T-helper 1 cell (primary cell): ENCODE data around the gene AMDHD2.
"Not testable (repeated sequence)": the region's sequence is repeated elsewhere in the genome, so short reads cannot be mapped to it uniquely, and the experiment has no call there.

Experiments
- DNase-seq, 5 donors: peaks; one replicate each; pipeline ENCODE4 v3.0.0-alpha.2; 2012 to 2020
- total RNA-seq, 4 donors: gene quantifications; one replicate each; lab custom pipeline; 2026; lab: John Stamatoyannopoulos, UW

The AMDHD2 gene, protein sequence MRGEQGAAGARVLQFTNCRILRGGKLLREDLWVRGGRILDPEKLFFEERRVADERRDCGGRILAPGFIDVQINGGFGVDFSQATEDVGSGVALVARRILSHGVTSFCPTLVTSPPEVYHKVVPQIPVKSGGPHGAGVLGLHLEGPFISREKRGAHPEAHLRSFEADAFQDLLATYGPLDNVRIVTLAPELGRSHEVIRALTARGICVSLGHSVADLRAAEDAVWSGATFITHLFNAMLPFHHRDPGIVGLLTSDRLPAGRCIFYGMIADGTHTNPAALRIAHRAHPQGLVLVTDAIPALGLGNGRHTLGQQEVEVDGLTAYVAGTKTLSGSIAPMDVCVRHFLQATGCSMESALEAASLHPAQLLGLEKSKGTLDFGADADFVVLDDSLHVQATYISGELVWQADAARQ
- total RNA-seq, result 34.5 to 47.9 (median 38.0) reads per million in 4 donors

DNA sequence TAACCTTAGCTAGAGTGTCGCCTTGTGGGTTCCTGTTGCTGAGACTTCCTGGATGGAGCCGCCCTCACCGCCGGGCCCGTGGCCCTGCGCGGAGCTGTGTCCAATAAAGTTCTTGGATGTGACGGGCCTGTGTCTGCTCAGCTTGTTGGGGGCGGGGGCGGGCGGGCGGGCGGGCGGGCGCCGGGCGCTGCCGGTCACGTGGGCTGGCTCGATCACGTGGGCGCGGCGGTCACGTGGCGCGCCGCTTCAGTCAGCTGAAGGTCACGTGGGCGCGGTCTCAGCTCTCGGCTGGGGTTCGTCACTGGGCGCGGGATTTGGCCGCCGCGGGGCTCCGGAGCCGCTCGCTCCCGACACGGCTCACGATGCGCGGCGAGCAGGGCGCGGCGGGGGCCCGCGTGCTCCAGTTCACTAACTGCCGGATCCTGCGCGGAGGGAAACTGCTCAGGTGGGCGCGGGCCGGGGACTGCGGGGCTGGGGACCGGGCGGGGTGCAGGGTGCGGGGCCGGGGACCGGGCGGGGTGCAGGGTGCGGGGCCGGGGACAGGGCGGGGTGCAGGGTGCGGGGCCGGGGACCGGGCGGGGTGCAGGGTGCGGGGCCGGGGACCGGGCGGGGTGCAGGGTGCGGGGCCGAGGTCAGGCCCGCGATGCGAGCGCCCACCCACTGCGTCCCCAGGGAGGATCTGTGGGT, at the start of gene AMDHD2:
Gene AMDHD2 (plus strand): TSS at position 275 of the 687 bp plus-strand sequence. CDS start 88 bp downstream, at position 363.
- DNase-seq, result peak; percentile 84 to 92 (median 88)

DNA sequence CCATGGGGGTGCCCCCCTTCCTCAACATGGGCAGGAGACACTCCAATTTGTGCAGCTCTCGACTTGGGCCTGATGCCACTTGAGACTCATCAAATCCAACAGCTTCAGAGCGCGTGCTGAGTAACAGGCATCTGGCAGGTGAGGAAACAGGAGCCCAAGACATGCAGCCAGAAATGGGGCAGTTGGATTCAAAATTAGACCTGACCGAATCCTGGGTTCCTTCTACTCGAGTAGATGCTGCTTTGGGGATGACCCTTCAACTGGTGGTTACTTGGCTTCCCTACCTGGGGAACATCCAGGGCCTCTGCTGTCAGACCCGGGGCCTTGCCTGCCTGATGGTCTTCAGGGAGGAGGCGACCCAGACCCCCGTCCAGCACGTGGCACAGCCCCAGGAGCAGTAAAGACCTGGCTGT, 49.6 kb upstream of the AMDHD2 start:
- no peak for DNase-seq

DNA sequence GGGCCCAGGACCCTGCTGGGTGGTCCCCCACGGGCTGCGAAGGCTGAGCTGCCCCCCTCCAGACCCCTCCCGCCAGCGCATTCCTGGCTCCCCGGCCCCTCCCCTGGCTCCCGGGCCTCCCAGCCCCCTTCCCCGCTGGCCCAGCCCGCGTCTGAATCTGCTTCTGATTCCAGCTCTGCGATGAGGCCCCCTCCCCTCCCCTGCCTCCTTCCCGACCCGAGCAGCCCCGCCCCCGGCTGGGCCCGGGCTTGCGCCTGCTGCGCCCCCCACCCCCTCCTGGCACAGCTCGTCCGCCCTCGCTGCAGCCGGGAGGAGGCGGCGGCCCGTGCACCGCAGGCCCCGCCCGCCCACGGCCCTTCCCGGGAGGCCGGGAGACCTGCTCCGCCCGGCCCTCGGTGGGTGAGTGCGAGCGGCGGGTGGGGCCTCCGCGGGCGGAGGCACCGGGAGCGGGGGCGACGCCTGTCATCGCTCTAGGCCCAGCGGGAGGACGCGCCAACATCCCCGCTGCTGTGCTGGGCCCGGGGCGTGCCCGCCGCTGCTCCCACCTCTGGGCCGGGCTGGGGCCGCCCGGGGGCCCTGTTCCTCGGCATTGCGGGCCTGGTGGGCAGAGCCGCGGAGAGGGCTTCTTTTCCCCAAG, 49.0 kb upstream of the AMDHD2 start, which contains the start of gene NTN3:
Gene NTN3 (plus strand): TSS at position 282 of the 637 bp plus-strand sequence. CDS start 405 bp downstream, outside the sequence.
- DNase-seq, result no peak

DNA sequence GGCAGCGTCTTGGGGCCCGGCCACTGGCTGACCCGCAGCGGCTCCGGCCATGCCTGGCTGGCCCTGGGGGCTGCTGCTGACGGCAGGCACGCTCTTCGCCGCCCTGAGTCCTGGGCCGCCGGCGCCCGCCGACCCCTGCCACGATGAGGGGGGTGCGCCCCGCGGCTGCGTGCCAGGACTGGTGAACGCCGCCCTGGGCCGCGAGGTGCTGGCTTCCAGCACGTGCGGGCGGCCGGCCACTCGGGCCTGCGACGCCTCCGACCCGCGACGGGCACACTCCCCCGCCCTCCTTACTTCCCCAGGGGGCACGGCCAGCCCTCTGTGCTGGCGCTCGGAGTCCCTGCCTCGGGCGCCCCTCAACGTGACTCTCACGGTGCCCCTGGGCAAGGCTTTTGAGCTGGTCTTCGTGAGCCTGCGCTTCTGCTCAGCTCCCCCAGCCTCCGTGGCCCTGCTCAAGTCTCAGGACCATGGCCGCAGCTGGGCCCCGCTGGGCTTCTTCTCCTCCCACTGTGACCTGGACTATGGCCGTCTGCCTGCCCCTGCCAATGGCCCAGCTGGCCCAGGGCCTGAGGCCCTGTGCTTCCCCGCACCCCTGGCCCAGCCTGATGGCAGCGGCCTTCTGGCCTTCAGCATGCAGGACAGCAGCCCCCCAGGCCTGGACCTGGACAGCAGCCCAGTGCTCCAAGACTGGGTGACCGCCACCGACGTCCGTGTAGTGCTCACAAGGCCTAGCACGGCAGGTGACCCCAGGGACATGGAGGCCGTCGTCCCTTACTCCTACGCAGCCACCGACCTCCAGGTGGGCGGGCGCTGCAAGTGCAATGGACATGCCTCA, 48.3 kb upstream of the AMDHD2 start:
- no peak for DNase-seq

DNA sequence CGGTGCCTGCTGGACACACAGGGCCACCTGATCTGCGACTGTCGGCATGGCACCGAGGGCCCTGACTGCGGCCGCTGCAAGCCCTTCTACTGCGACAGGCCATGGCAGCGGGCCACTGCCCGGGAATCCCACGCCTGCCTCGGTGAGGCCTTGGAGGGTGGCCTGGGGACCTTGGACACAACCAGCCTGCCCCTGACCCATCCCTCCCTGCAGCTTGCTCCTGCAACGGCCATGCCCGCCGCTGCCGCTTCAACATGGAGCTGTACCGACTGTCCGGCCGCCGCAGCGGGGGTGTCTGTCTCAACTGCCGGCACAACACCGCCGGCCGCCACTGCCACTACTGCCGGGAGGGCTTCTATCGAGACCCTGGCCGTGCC, 47.7 kb upstream of the AMDHD2 start:
- DNase-seq, result no peak

DNA sequence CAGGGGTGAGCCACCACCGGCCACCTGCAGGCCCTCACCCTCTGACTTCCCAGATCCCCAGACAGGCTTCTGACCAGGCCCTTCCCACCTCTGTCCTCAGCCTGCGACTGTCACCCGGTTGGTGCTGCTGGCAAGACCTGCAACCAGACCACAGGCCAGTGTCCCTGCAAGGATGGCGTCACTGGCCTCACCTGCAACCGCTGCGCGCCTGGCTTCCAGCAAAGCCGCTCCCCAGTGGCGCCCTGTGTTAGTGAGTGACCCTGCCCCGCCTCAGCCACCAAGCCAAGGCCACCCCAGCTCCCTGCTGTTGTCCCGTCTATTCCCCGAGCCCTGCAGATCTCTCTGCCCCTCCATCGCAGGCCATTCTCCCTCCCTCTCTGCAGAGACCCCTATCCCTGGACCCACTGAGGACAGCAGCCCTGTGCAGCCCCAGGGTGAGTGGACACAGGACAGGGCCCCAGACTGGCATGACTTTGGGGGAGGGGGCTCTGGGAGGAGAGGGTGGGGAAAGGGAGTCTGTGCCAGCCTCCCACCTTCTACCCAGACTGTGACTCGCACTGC, 47.2 kb upstream of the AMDHD2 start:
- DNase-seq, result no peak

DNA sequence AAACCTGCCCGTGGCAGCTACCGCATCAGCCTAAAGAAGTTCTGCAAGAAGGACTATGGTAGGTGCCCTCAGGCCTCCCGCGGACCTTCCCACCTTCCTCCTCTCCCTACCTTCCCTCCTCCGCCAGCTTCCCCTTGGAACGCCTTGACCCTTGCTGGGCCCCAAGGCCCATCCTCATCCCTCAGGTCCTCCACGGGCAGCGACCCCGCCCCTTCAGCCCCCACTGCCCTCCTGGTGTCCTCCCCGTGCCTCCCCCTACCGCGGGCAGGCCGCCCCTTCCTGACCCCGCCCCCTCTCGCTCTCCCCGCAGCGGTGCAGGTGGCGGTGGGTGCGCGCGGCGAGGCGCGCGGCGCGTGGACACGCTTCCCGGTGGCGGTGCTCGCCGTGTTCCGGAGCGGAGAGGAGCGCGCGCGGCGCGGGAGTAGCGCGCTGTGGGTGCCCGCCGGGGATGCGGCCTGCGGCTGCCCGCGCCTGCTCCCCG, 46.7 kb upstream of the AMDHD2 start:
- DNase-seq, result no peak

DNA sequence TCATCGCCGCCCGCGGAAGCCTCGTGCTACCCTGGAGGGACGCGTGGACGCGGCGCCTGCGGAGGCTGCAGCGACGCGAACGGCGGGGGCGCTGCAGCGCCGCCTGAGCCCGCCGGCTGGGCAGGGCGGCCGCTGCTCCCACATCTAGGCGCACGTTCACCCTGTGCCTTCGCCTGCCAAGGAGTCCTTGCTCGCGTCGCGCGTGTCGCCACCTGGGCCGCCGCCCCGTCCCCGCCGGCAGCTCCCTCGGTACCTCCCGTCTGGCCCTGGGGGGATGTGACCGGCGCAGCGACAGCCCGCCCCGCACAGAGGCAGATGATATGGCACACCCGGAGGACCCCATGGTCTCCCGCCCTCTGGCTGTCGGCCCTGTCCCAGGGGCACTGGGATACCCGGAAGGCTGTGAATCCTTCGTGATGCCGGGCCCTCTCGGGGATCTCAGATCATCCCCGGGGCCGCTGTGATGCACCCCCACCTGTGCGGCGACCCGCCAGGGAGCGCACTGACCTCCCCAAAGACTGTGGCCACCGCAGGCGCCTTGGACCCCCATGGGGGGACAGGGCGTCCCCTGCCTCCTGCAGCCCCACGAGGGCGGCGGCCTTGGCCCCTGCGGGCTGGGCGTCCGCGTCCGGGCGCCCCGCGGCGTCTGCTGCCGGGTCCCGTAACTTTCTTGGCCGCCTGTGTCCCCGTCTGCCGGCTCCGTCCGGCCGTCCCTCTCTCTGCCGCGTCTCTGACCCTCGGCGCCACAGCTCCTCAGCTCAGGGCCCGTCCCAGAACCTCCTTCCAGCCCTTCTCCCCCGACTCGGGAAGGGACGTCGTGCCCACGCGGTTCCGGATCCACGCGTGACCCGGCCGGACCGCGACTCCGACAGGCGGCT, 45.9 kb upstream of the AMDHD2 start:
- peak; percentile 25 to 64 (median 53) for DNase-seq

DNA sequence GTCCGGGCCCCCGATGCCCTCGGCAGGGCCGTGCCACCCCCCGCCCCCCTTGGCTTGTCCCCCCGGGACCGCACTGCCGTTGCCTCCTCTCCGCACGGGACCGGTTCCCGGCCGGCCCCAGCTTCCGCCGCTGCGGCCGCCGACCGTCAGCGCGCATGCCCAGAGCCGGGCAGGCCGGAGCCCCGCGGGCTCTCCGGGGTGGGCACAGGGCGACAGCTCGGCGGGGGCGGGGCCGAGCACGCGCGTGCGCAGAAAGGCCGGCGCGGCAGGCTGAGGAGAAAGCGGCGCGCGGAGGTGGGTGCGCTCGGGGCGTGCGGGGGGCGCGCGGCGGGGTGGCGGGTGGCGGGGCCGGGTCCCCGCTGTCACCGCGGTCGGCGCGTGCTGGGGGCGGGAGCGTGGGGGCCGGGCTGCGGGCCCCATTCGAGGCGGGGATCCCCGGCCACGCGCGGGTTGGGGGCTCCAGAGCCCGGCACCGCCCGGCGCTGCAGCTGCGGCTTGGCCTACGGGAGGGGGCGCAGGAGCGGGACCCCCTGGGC, 45.2 kb upstream of the AMDHD2 start, which contains the start of gene TBC1D24:
Gene TBC1D24 (plus strand): TSS at position 251 of the 536 bp plus-strand sequence. CDS start 21,022 bp downstream, outside the sequence.
- peak; percentile 56 to 83 (median 69) for DNase-seq

DNA sequence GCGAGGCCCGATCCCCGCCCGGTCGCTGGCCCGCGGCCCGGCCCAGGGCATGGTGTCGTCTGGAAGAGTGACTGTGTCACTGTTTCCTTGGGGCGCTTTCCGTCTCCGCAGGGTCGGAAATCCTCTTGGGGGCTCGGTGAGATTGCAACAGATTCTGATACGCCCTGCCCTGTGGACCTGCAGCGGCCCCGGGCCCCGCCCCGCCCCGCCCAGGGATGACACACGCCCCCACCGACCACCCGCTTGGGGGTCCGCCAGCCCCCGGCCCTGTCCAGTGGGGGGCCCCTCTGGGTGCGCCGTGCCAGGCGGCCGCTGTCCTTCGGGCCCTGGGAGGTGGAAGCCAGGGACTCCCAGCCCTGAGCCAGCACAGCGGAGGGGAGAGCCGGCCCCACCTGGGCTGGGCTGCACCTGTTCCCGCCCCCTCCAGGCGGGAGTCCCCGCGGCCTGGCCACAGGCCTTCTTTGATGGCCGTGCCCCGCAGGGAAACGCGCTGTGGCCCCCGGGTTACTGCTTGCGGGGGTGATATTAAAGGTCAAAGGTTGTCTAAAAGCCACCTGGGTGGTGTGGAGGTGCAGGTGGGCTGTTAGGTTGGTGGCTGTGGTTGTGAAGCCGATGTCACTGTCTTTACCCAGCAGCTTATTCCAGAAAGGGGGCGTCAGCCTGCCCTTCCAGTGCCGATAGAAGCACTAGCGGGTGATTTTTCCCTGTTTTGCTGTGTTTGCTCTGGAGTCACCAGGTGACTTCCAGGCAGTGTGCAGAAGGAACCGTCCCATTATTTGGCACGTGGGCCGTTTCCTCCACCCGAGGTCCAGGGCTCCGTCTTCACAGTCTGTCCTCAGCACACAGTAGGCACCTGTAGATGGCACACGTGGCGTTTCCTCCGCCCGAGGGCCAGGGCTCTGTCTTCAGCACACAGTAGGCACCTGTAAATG, 44.5 kb upstream of the AMDHD2 start:
- peak in 1 of 5 donors; percentile 39 for DNase-seq

DNA sequence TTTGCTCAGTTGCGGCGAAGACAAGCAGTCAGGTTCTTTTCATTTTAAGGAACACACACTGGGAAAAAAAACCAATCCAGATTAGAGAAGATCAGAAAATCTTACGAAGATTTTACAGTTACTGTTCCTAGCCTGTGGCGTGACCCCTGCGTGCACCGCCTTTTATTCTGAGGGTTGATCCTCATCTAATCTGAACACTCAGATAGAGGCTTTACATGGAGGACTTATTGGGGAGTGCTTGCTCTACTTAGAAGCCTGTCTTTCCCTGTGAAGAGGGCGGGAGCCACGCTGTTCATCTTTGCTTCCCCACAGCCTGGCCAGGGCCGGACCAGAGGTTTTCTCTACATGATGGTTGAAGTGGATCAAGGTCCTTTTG, 43.8 kb upstream of the AMDHD2 start:
- DNase-seq, result no peak

DNA sequence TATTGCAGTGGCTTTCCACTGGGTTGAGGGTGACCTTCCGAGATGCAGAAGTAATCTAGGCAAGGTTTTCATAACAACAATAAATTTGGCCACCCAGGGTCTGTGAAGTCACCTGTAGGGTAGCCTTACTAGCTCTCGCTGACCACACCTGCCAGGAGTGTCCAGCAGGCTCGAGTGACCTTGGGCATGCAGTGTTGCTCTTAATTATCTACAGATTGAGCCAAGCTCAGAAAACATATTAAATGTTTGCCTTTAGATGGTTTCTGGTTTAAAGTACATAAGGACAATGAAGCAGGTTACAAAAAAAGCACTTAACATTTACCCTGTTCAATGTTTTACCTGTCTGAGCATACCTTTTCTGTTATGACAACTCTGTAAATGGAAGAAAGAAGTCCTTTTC, 43.4 kb upstream of the AMDHD2 start:
- DNase-seq, result no peak

DNA sequence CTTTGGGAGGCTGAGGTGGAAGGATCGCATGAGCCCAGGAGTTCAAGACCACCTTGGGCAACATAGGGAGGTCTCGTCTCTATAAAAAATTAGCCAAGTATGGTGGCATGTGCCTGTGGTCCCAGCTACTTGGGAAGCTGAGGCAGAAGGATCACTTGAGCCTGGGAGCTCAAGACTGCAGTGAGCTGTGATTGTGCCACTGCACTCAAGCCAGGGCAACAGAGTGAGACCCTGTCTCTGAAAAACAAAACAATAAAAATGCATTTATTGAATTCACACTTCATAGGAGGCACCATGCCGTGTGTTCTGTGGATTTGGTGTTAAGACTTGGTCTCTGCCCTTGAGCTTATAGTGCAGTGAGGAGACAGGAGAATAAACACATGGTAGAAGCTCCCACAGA, 42.8 kb upstream of the AMDHD2 start:
- no peak for DNase-seq

DNA sequence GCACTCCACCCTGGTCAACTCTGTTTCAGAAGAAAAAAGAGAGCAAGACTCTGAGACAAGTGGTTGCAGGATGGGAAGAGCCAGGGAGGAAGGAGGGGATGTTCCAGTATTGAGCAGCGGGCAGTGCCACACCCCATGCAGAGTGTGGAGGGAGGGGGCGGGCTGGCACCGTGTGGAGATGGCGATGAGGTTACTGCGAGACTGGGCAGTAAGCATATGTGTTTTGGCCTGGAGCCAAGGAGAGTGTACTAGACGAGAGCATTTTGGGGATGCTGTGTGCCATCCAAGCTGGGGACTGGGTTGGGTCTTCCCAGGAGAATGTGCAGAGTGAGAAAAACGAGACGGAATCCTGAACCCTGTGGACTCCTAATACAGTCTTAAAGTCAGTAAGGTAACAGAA, 41.9 kb upstream of the AMDHD2 start:
- no peak for DNase-seq

DNA sequence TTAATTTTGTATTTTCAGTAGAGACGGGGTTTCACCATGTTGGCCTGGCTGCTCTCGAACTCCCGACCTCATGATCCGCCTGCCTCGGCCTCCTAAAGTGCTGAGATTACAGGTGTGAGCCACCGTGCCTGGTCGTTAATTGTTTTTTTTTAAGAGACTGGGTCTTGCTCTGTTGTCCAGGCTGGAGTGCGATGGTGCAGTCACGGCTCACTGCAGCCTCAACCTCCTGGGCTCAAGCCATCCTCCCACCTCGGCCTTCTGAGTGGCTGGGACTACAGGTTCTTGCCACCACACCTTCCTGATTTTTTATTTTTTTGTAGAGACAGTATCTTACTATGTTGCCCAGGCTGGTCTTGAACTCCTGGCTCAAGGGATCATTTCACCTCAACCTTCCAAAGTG, 40.2 kb upstream of the AMDHD2 start:
- not testable (repeated sequence) for DNase-seq

DNA sequence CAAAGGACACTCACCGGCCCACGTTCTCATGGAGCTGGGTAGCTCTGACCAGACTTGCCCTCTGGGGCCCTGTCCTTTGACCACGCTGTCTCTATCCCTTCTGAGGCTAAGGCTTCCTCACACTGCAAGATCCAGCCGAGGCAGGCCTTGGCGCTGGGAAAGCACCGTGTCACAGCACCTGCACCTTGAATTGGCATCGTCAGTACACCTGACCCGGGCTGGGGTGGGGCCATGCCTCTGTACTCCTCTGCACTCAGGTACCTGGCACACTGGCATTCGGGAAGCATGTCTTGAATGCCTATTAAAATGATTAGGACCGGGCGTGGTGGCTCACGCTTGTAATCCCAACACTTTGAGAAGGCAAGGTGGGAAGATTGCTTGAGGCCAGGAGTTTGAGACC, 39.2 kb upstream of the AMDHD2 start:
- no peak for DNase-seq

DNA sequence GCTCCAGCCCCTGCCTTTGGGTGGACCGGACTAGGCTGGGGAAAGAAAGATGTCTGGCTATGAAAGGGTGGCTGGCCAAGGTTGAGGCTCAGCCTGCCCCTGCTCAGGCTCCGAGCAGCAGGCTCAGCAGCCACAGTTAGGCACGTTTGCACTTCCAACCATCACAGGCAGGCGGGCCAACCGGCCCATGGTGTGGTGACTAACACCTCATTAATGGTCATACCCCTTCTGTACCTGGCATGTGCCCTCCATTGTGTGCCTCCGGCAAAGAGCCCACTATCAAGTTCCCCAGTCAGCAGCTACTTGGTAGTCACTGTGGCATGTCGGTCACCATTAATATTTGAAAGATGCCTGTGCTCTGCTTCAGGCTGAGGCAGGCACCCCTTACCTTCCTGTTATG, 38.5 kb upstream of the AMDHD2 start:
- DNase-seq, result no peak

DNA sequence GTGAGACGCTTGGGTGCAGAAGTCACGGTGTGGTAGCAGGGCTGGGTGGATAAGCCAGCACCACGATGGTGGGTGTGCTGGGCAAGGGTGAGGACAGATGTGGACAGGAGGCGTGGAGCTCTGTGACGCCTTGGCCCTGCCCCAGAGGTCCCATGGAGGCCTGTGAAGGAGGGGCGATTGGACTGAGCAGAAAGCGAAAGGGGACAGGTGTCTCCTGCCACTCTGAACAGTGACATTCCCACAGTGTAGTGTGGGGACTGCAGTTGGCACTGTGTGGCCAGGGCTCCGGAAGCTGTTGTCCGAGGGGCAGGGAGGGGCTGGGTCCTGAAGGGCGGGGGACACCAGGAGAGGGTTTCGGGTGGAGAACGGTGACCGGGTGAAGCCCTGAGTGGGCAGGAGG, 37.9 kb upstream of the AMDHD2 start:
- DNase-seq, result no peak
